ENCODE measurements around the gene UBE2E2. TPM values are rescaled to one million over a fixed set of nuclear protein-coding genes. Genes with fewer than 3 reads are reported as not detected.

Gene UBE2E2
- polyA plus RNA-seq, 1 experiment = 41.9 TPM

DNA sequence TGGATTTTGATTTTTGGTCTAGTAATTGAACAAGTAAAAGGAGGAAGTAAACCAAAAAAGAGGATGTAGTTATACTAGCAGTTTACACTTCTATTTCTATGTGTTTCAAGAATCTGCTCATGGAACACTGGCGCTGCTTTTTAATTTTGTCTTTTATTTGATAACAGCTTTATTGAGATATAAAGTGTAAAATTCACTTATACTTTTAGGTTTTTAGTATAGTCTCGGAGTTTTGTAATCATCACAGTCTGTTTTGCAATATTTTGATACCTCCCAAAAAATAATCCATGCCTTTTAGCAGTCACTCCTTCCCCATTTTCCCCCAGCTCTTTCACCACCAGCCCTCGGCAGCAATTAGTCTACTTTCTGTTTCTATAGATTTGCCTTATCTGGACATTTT lies 18.0 kb downstream of the UBE2E2 start:
- no peaks in the 10 kb centered on the region for H3K36me3 ChIP-seq (ENCODE audit: control insufficient read depth, insufficient read depth, low read length)
- no peaks in the 10 kb centered on the region for H3K27me3 ChIP-seq (ENCODE audit: control insufficient read depth, insufficient read depth, low read length)
- TF ChIP-seq, protein P1, sequence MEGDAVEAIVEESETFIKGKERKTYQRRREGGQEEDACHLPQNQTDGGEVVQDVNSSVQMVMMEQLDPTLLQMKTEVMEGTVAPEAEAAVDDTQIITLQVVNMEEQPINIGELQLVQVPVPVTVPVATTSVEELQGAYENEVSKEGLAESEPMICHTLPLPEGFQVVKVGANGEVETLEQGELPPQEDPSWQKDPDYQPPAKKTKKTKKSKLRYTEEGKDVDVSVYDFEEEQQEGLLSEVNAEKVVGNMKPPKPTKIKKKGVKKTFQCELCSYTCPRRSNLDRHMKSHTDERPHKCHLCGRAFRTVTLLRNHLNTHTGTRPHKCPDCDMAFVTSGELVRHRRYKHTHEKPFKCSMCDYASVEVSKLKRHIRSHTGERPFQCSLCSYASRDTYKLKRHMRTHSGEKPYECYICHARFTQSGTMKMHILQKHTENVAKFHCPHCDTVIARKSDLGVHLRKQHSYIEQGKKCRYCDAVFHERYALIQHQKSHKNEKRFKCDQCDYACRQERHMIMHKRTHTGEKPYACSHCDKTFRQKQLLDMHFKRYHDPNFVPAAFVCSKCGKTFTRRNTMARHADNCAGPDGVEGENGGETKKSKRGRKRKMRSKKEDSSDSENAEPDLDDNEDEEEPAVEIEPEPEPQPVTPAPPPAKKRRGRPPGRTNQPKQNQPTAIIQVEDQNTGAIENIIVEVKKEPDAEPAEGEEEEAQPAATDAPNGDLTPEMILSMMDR (IDR thresholded peaks at IDR 0.05; ENCODE audit: insufficient read depth, low read depth, low read length) = no peak
- DNase-seq (ENCODE audit: low read depth) = no peak
- H3K4me3 ChIP-seq (ENCODE audit: low read depth, low read length) = no peak overlapping the region
- ChIA-PET POLR2A (no interaction called here), CTCF (interaction anchor here (0.6 to 1.2 kb wide), 2 partner anchors 11 to 593 kb away, joined by 3 read pairs; no protein-coding TSS in a partner anchor)

DNA sequence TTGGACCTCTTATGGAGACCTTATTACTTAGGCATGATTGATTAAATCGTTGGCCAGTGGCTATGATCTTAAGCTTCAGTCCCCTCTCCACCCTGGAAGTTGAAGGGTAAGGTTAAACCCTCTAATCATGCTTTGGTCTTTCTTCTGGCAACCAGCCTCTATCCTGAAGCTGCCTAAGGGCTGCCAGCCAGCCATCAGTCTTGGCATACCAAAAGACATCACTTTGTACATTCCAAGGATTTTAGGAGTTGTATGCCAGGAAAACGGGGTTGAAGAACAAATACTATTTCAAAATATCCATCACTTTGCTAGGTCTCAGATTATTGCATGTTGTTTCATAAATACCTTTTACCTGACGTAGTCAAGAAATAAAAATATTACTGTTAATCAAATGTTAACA lies 28.9 kb downstream of the UBE2E2 start:
- POLR2A ChIA-PET = no interaction called here
- Histone ChIP-seq H3K4me3 (ENCODE audit: low read depth, low read length) (no peak overlapping the region), H3K27me3 (ENCODE audit: control insufficient read depth, insufficient read depth, low read length) (no peaks in the 10 kb centered on the region), H3K36me3 (ENCODE audit: control insufficient read depth, insufficient read depth, low read length) (no peaks in the 10 kb centered on the region)
- DNase-seq (ENCODE audit: low read depth) = no peak
- CTCF ChIA-PET = interaction anchor here (1.1 kb wide), 2 partner anchors 10 kb away, joined by 3 read pairs; no protein-coding TSS in a partner anchor
- TF ChIP-seq, protein P1 (IDR thresholded peaks at IDR 0.05; ENCODE audit: insufficient read depth, low read depth, low read length) = no peak

GRCh38 chr3:23232854-23233253 lies 29.7 kb downstream of the UBE2E2 start:
- ChIA-PET CTCF (no interaction called here), POLR2A (no interaction called here)
- no peaks in the 10 kb centered on the region for H3K36me3 ChIP-seq (ENCODE audit: control insufficient read depth, insufficient read depth, low read length)
- H3K27me3 ChIP-seq (ENCODE audit: control insufficient read depth, insufficient read depth, low read length) = no peaks in the 10 kb centered on the region
- H3K4me3 ChIP-seq (ENCODE audit: low read depth, low read length) = no peak overlapping the region
- TF ChIP-seq, protein P1 (IDR thresholded peaks at IDR 0.05; ENCODE audit: insufficient read depth, low read depth, low read length) = no peak
- DNase-seq (ENCODE audit: low read depth) = no peak

DNA sequence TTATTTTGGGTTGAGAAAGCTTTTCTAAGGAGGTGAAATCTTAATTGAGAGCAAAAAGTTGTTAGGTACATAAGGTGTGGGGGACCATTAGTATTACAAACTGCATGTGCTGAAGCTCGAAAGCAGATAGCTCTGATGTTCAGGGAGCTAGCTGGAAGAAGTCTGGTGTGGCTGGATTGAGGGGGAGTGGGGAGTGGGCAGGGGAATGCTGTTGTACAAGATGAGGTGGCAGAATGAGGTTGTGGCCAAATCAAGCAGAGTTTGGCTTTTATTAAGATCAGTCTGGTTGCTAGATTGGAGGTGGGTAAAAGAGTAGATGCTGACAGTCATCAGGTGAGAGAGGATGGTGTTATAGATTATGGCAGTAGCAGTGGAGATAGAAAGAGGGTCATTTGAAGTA lies 32.1 kb downstream of the UBE2E2 start:
- TF ChIP-seq, protein P1 (IDR thresholded peaks at IDR 0.05; ENCODE audit: insufficient read depth, low read depth, low read length) = no peak
- Histone ChIP-seq H3K27me3 (ENCODE audit: control insufficient read depth, insufficient read depth, low read length) (no peaks in the 10 kb centered on the region), H3K36me3 (ENCODE audit: control insufficient read depth, insufficient read depth, low read length) (no peaks in the 10 kb centered on the region), H3K4me3 (ENCODE audit: low read depth, low read length) (no peak overlapping the region)
- no peak for DNase-seq (ENCODE audit: low read depth)
- POLR2A ChIA-PET = interaction anchor here (0.6 kb wide), 1 partner anchor 15 kb away, joined by 3 read pairs; no protein-coding TSS in a partner anchor
- CTCF ChIA-PET = interaction anchor here (0.6 kb wide), 1 partner anchor 247 kb away, joined by 3 read pairs; no protein-coding TSS in a partner anchor

GRCh38 chr3:23236890-23237289 lies 33.8 kb downstream of the UBE2E2 start:
- POLR2A ChIA-PET = no interaction called here

More at GRCh38 chr3:23236890-23237289, 33.8 kb downstream of the UBE2E2 start:
- TF ChIP-seq, protein P1 (IDR thresholded peaks at IDR 0.05; ENCODE audit: insufficient read depth, low read depth, low read length) = no peak
- no peak overlapping the region for H3K4me3 ChIP-seq (ENCODE audit: low read depth, low read length)
- CTCF ChIA-PET = interaction anchor here (1.1 kb wide), 1 partner anchor 14 kb away, joined by 4 read pairs; no protein-coding TSS in a partner anchor
- no peaks in the 10 kb centered on the region for H3K27me3 ChIP-seq (ENCODE audit: control insufficient read depth, insufficient read depth, low read length)
- no peaks in the 10 kb centered on the region for H3K36me3 ChIP-seq (ENCODE audit: control insufficient read depth, insufficient read depth, low read length)
- no peak for DNase-seq (ENCODE audit: low read depth)
